A549 (cell line): ENCODE results near the gene CEP85L. TPM values are rescaled to one million over a fixed set of nuclear protein-coding genes. Genes with fewer than 3 reads are reported as not detected.

Source experiments
- ATAC-seq, 2 experiments: fragments of 200-7000 bp in 1 of 2; fragments of >200 bp in 1 of 2; cut with Nextera tagmentation in 1 of 2; cut with Tn5 transposase in 1 of 2; 3 replicates each; pipeline versions ENCODE4 v1.8.0 to v1.9.1; 2018 to 2020; ENCODE audit warnings: mild to moderate bottlenecking in 1 of 2, moderate library complexity in 1 of 2
- CTCF ChIA-PET: fragments of 300-600 bp; sonication (Branson Sonifier 250); formaldehyde crosslinking; extraction: SDS; loops from one replicate; lab custom pipeline; 2021; ENCODE audit warnings: antibody characterized with exemption, inconsistent platforms; lab: Yijun Ruan, JAX
- POLR2A ChIA-PET: fragments of 350-600 bp; formaldehyde crosslinking; extraction: SDS; loops from one replicate; lab custom pipeline; 2021; ENCODE audit warnings: antibody characterized with exemption, inconsistent platforms; lab: Yijun Ruan, JAX
- DNase-seq, 2 experiments: peaks; one replicate each; pipeline versions ENCODE4 v3.0.0 to v3.0.0-alpha.2; 2011 to 2016; ENCODE audit warnings: low read depth in 1 of 2, low spot score in 1 of 2
- FAIRE-seq: peaks from 2 replicates; lab custom pipeline; 2011; peaks lifted over from hg19 to GRCh38; lab: Jason Lieb, UNC
- H3K27ac ChIP-seq, 2 experiments: fragments of >200 bp; sonication (Bioruptor Twin); formaldehyde crosslinking; 3 replicates each; pipeline ENCODE4 v1.5.1; 2016 to 2017
- H3K4me1 ChIP-seq: fragments of >200 bp; sonication (Bioruptor Twin); formaldehyde crosslinking; 3 replicates; pipeline ENCODE4 v1.6.1; 2016
- H3K4me2 ChIP-seq: fragments of >200 bp; sonication (Bioruptor Twin); formaldehyde crosslinking; 3 replicates; pipeline ENCODE4 v1.6.1; 2016
- H3K4me3 ChIP-seq: fragments of >200 bp; sonication (Bioruptor Twin); formaldehyde crosslinking; 3 replicates; pipeline ENCODE4 v1.5.1; 2016
- H3K9me3 ChIP-seq: fragments of >200 bp; sonication (Bioruptor Twin); formaldehyde crosslinking; 3 replicates; pipeline ENCODE4 v1.6.1; 2016
- ATOH8 ChIP-seq: fragments of 250-450 bp; sonication (Bioruptor Pico); IDR thresholded peaks from 2 replicates; pipeline ENCODE4 v1.5.0; 2020; ENCODE audit warnings: low read depth, mild to moderate bottlenecking, moderate library complexity
- BCL3 ChIP-seq: fragments of >200 bp; sonication (Bioruptor Twin); formaldehyde crosslinking; IDR thresholded peaks from 3 replicates; pipeline ENCODE4 v1.6.1; 2016
- BHLHE40 ChIP-seq: IDR thresholded peaks from 2 replicates; pipeline ENCODE4 v1.6.1; 2012; ENCODE audit warnings: low read depth, low read length, inconsistent platforms
- CEBPB ChIP-seq, 2 experiments: fragments of >200 bp in 1 of 2; sonication (Bioruptor Twin) in 1 of 2; formaldehyde crosslinking in 1 of 2; IDR thresholded peaks; 2 replicates each; pipeline ENCODE4 v1.6.1; 2012 to 2016
- CTCF ChIP-seq: fragments of >200 bp; sonication (Bioruptor Twin); formaldehyde crosslinking; IDR thresholded peaks from 3 replicates; pipeline ENCODE4 v1.5.1; 2016
- EHF ChIP-seq: fragments of 250-450 bp; sonication (Bioruptor Pico); IDR thresholded peaks from 2 replicates; pipeline ENCODE4 v1.5.0; 2020; ENCODE audit warnings: mild to moderate bottlenecking
- ELK1 ChIP-seq: fragments of 150-350 bp; IDR thresholded peaks from 2 replicates; pipeline ENCODE4 v1.6.1; 2014; ENCODE audit warnings: low read depth, mild to moderate bottlenecking, low read length
- ESRRA ChIP-seq: fragments of 150-350 bp; IDR thresholded peaks from 2 replicates; pipeline ENCODE4 v1.6.1; 2014; ENCODE audit warnings: mild to moderate bottlenecking, low read length, borderline replicate concordance
- FOXS1 ChIP-seq: fragments of 250-450 bp; sonication (Bioruptor Pico); IDR thresholded peaks from 2 replicates; pipeline ENCODE4 v1.5.0; 2020; ENCODE audit warnings: mild to moderate bottlenecking, moderate library complexity
- GATA3 ChIP-seq: IDR thresholded peaks from 2 replicates; pipeline ENCODE4 v1.6.1; 2012; ENCODE audit warnings: borderline replicate concordance
- HDAC2 ChIP-seq: fragments of 200-600 bp; sonication (generic); IDR thresholded peaks from 2 replicates; pipeline ENCODE4 v1.6.1; 2016
- HOXA7 ChIP-seq: fragments of 250-450 bp; sonication (Bioruptor Pico); IDR thresholded peaks from 2 replicates; pipeline ENCODE4 v1.5.0; 2020; ENCODE audit warnings: mild to moderate bottlenecking, moderate library complexity
- HOXB13 ChIP-seq: fragments of 250-450 bp; sonication (Bioruptor Pico); IDR thresholded peaks from 2 replicates; pipeline ENCODE4 v1.5.0; 2020; ENCODE audit warnings: low read depth, mild to moderate bottlenecking, moderate library complexity
- JUNB ChIP-seq: fragments of >200 bp; sonication (Bioruptor Twin); formaldehyde crosslinking; IDR thresholded peaks from 2 replicates; pipeline ENCODE4 v1.6.1; 2016
- NR3C1 ChIP-seq: fragments of >200 bp; sonication (Bioruptor Twin); formaldehyde crosslinking; IDR thresholded peaks from 3 replicates; pipeline ENCODE4 v1.6.1; 2017
- PBX3 ChIP-seq: IDR thresholded peaks from 2 replicates; pipeline ENCODE4 v1.6.1; 2012
- PHF8 ChIP-seq: fragments of 200-600 bp; sonication (generic); IDR thresholded peaks from 2 replicates; pipeline ENCODE4 v1.6.1; 2016; ENCODE audit warnings: low read depth, mild to moderate bottlenecking, antibody characterized with exemption, moderate library complexity, borderline replicate concordance
- POLR2AphosphoS2 ChIP-seq: conservative IDR thresholded peaks from 2 replicates; pipeline ENCODE4 v1.6.1; 2012; ENCODE audit warnings: low read length, improper control_type of control experiment, inconsistent platforms
- RFX5 ChIP-seq: fragments of 450-650 bp; IDR thresholded peaks from 2 replicates; pipeline ENCODE4 v1.7.1; 2014; ENCODE audit warnings: antibody characterized with exemption, mild to moderate bottlenecking, moderate library complexity
- RNF2 ChIP-seq: fragments of 200-600 bp; sonication (generic); IDR thresholded peaks from 2 replicates; pipeline ENCODE4 v1.6.1; 2016; ENCODE audit warnings: low read depth, mild to moderate bottlenecking, antibody characterized with exemption, moderate library complexity, borderline replicate concordance
- SMC3 ChIP-seq: fragments of >200 bp; sonication (Bioruptor Twin); formaldehyde crosslinking; IDR thresholded peaks from 3 replicates; pipeline ENCODE4 v1.6.1; 2018; ENCODE audit warnings: inconsistent platforms
- SREBF2 ChIP-seq: fragments of 450-650 bp; IDR thresholded peaks from 2 replicates; pipeline ENCODE4 v1.6.1; 2014; ENCODE audit warnings: mild to moderate bottlenecking, moderate library complexity
- TFCP2L1 ChIP-seq: fragments of 250-450 bp; sonication (Bioruptor Pico); IDR thresholded peaks from 2 replicates; pipeline ENCODE4 v1.5.0; 2021; ENCODE audit warnings: mild to moderate bottlenecking
- ZC3H11A ChIP-seq: fragments of 450-650 bp; IDR thresholded peaks from 2 replicates; pipeline ENCODE4 v1.6.1; 2014; ENCODE audit warnings: antibody characterized with exemption, mild to moderate bottlenecking
- ZFP36 ChIP-seq: fragments of 450-650 bp; IDR thresholded peaks from 2 replicates; pipeline ENCODE4 v1.6.1; 2014; ENCODE audit warnings: borderline replicate concordance; ENCODE audit not compliant: partially characterized antibody
- WGBS: methylation state at CpG from one replicate; pipeline ENCODE4 v1.1.6; 2017; ENCODE audit errors: missing lambda C conversion rate; 5-methylcytosine and 5-hydroxymethylcytosine counted together
- polyA plus RNA-seq, 4 experiments: library from polyadenylated mRNA; depleted of rRNA in 3 of 4; stranded (reverse); fragments of >200 nt; fragmentation: RNase III in 1 of 4; extraction: RNeasy Plus Mini Kit Qiagen cat#74134 plus additional on column Dnase treatment in 1 of 4; gene quantifications; 2 replicates in 3 of 4; 3 replicates in 1 of 4; pipeline ENCODE4 v1.2.3, GENCODE V29; 2011 to 2017

CEP85L gene
- polyA plus RNA-seq, 2 of the 4 experiments (the other 2 are of a cell fraction): 1.3 to 3.4 TPM

- CTCF ChIA-PET: no interaction called here
- no peaks in the 10 kb centered on the region for H3K9me3 ChIP-seq
- H3K4me1 ChIP-seq: no peaks in the 10 kb centered on the region
- H3K4me3 ChIP-seq: no peak overlapping the region
- POLR2A ChIA-PET: no interaction called here
- no peak overlapping the region for H3K27ac ChIP-seq
- 92% methylated on average over 2 of the region's 2 CpGs for WGBS
- no peak overlapping the region for H3K4me2 ChIP-seq
- ATAC-seq: no peak
- DNase-seq: no peak
- no peak for TF ChIP-seq BHLHE40
- no peak for TF ChIP-seq SMC3
- no peak for TF ChIP-seq GATA3
- TF ChIP-seq PBX3: no peak
- TF ChIP-seq HOXB13 (CRISPR knock-in tag): no peak
- TF ChIP-seq NR3C1: no peak
- no peak for TF ChIP-seq ZC3H11A
- no peak for TF ChIP-seq CEBPB (IDR thresholded peaks at IDR 0.05)
- no peak for TF ChIP-seq JUNB
- TF ChIP-seq RFX5: no peak
- TF ChIP-seq FOXS1 (CRISPR knock-in tag): no peak
- TF ChIP-seq HDAC2: no peak
- TF ChIP-seq HOXA7: no peak
- no peak for TF ChIP-seq TFCP2L1 (CRISPR knock-in tag)
- no peak for TF ChIP-seq SREBF2
- TF ChIP-seq, all 56 proteins: peak for 0
- no peak for FAIRE-seq
Measured at GRCh38 chr6:118505656-118506055, 145.7 kb downstream of the CEP85L start.

- Histone ChIP-seq H3K4me2 (no peak overlapping the region), H3K27ac (no peak overlapping the region), H3K4me1 (no peaks in the 10 kb centered on the region), H3K4me3 (no peak overlapping the region), H3K9me3 (no peaks in the 10 kb centered on the region)
- ChIA-PET POLR2A (no interaction called here), CTCF (no interaction called here)
- WGBS: 91% methylated on average over 2 of the region's 2 CpGs
- TF ChIP-seq POLR2AphosphoS2 (no peak), RNF2 (no peak), BCL3 (no peak), HOXA7 (no peak), ATOH8 (CRISPR knock-in tag) (no peak)
- no peak for ATAC-seq
- DNase-seq: no peak
- FAIRE-seq: no peak
Measured at GRCh38 chr6:118504611-118505010, 146.8 kb downstream of the CEP85L start.

- no peak for ATAC-seq
- POLR2A ChIA-PET: no interaction called here
Measured at GRCh38 chr6:118502169-118502568, 149.2 kb downstream of the CEP85L start.

More at GRCh38 chr6:118502169-118502568, 149.2 kb downstream of the CEP85L start:
- Histone ChIP-seq H3K9me3 (no peaks in the 10 kb centered on the region), H3K27ac (no peak overlapping the region)
- DNase-seq (no peak), FAIRE-seq (no peak)
- CTCF ChIA-PET: no interaction called here
- 70% methylated on average over 2 of the region's 2 CpGs for WGBS
- TF ChIP-seq ESRRA (no peak), ELK1 (no peak), PHF8 (no peak), FOXS1 (CRISPR knock-in tag) (no peak), RFX5 (no peak), SREBF2 (no peak), ZFP36 (no peak), EHF (CRISPR knock-in tag) (no peak), HOXB13 (CRISPR knock-in tag) (no peak), POLR2AphosphoS2 (no peak), CTCF (no peak)
- TF ChIP-seq, all 56 proteins: peak for 0
- H3K4me2 ChIP-seq: no peak overlapping the region
- H3K4me3 ChIP-seq: no peak overlapping the region
- H3K4me1 ChIP-seq: no peaks in the 10 kb centered on the region
